Measurements from ENCODE around the gene NUP188.

NUP188 gene

GRCh38 chr9:128906741-128907140 lies 40.8 kb upstream of the NUP188 start:
- Histone ChIP-seq H3K9me3 (no peaks in the 10 kb centered on the region), H3K27ac (no peak overlapping the region), H3K27me3 (no peaks in the 10 kb centered on the region), H3K4me1 (ENCODE audit: control insufficient read depth in 1 of 2, insufficient read depth in 1 of 2, low read depth in 1 of 2, low read length in 1 of 2) (peaks cover 13 to 15% of the 10 kb centered on the region in 2 experiments), H3K4me3 (ENCODE audit: low read depth in 1 of 2, low read length in 1 of 2) (no peak overlapping the region), H3K36me3 (peaks cover 43% of the 10 kb centered on the region)
- TF ChIP-seq CTCF (IDR thresholded peaks at IDR 0.05), result no peak

GRCh38 chr9:128908372-128908771 lies 39.1 kb upstream of the NUP188 start:
- no peaks in the 10 kb centered on the region for H3K9me3 ChIP-seq
- H3K4me1 ChIP-seq (ENCODE audit: control insufficient read depth in 1 of 2, insufficient read depth in 1 of 2, low read depth in 1 of 2, low read length in 1 of 2), result no peaks in the 10 kb centered on the region
- TF ChIP-seq CTCF (IDR thresholded peaks at IDR 0.05), result no peak
- H3K27ac ChIP-seq, result no peak overlapping the region
- peaks cover 45% of the 10 kb centered on the region for H3K36me3 ChIP-seq
- no peak overlapping the region for H3K4me3 ChIP-seq (ENCODE audit: low read depth in 1 of 2, low read length in 1 of 2)
- no peaks in the 10 kb centered on the region for H3K27me3 ChIP-seq

GRCh38 chr9:128909859-128910258 lies 37.6 kb upstream of the NUP188 start:
- TF ChIP-seq CTCF (IDR thresholded peaks at IDR 0.05), result no peak
- no peaks in the 10 kb centered on the region for H3K27me3 ChIP-seq
- no peak overlapping the region for H3K27ac ChIP-seq
- no peaks in the 10 kb centered on the region for H3K4me1 ChIP-seq (ENCODE audit: control insufficient read depth in 1 of 2, insufficient read depth in 1 of 2, low read depth in 1 of 2, low read length in 1 of 2)
- peaks cover 50% of the 10 kb centered on the region for H3K36me3 ChIP-seq
- no peaks in the 10 kb centered on the region for H3K9me3 ChIP-seq
- H3K4me3 ChIP-seq (ENCODE audit: low read depth in 1 of 2, low read length in 1 of 2), result no peak overlapping the region

- TF ChIP-seq CTCF (IDR thresholded peaks at IDR 0.05), result no peak
- no peak overlapping the region for H3K4me3 ChIP-seq (ENCODE audit: low read depth in 1 of 2, low read length in 1 of 2)
- peaks cover 52% of the 10 kb centered on the region for H3K36me3 ChIP-seq
- no peaks in the 10 kb centered on the region for H3K4me1 ChIP-seq (ENCODE audit: control insufficient read depth in 1 of 2, insufficient read depth in 1 of 2, low read depth in 1 of 2, low read length in 1 of 2)
- no peaks in the 10 kb centered on the region for H3K9me3 ChIP-seq
- H3K27me3 ChIP-seq, result no peaks in the 10 kb centered on the region
- no peak overlapping the region for H3K27ac ChIP-seq
Observed at GRCh38 chr9:128910906-128911305, 36.6 kb upstream of the NUP188 start.

GRCh38 chr9:128911529-128912035 lies 35.9 kb upstream of the NUP188 start:
- H3K4me1 ChIP-seq (ENCODE audit: control insufficient read depth in 1 of 2, insufficient read depth in 1 of 2, low read depth in 1 of 2, low read length in 1 of 2), result no peaks in the 10 kb centered on the region

More at GRCh38 chr9:128911529-128912035, 35.9 kb upstream of the NUP188 start:
- no peak overlapping the region for H3K4me3 ChIP-seq (ENCODE audit: low read depth in 1 of 2, low read length in 1 of 2)
- no peak overlapping the region for H3K27ac ChIP-seq
- peaks cover 58% of the 10 kb centered on the region for H3K36me3 ChIP-seq
- no peaks in the 10 kb centered on the region for H3K27me3 ChIP-seq
- H3K9me3 ChIP-seq, result no peaks in the 10 kb centered on the region
- TF ChIP-seq CTCF (IDR thresholded peaks at IDR 0.05), result no peak
